Neuron (in vitro differentiated cells): Measurements from ENCODE around the gene COMT.
A peak's percentile ranks its signal among the peaks of the same experiment; 100 is the strongest.

Experiments used
- H2AFZ ChIP-seq: one replicate; pipeline ENCODE4 v1.6.1; 2013; ENCODE audit warnings: low read depth, mild to moderate bottlenecking, inconsistent platforms, low read length, moderate library complexity
- H3K27me3 ChIP-seq: one replicate; pipeline ENCODE4 v1.6.1; 2013; ENCODE audit warnings: low read length; ENCODE audit not compliant: insufficient read depth
- H3K36me3 ChIP-seq: one replicate; pipeline ENCODE4 v1.6.1; 2013; ENCODE audit warnings: low read length; ENCODE audit not compliant: insufficient read depth
- H3K4me1 ChIP-seq: one replicate; pipeline ENCODE4 v1.6.1; 2013; ENCODE audit warnings: low read length; ENCODE audit not compliant: insufficient read depth
- H3K4me3 ChIP-seq: 2 replicates; pipeline ENCODE4 v1.5.1; 2013; ENCODE audit warnings: mild to moderate bottlenecking, low read length, moderate library complexity
- H3K9me3 ChIP-seq: one replicate; pipeline ENCODE4 v1.6.1; 2013; ENCODE audit warnings: low read length

The COMT gene

DNA sequence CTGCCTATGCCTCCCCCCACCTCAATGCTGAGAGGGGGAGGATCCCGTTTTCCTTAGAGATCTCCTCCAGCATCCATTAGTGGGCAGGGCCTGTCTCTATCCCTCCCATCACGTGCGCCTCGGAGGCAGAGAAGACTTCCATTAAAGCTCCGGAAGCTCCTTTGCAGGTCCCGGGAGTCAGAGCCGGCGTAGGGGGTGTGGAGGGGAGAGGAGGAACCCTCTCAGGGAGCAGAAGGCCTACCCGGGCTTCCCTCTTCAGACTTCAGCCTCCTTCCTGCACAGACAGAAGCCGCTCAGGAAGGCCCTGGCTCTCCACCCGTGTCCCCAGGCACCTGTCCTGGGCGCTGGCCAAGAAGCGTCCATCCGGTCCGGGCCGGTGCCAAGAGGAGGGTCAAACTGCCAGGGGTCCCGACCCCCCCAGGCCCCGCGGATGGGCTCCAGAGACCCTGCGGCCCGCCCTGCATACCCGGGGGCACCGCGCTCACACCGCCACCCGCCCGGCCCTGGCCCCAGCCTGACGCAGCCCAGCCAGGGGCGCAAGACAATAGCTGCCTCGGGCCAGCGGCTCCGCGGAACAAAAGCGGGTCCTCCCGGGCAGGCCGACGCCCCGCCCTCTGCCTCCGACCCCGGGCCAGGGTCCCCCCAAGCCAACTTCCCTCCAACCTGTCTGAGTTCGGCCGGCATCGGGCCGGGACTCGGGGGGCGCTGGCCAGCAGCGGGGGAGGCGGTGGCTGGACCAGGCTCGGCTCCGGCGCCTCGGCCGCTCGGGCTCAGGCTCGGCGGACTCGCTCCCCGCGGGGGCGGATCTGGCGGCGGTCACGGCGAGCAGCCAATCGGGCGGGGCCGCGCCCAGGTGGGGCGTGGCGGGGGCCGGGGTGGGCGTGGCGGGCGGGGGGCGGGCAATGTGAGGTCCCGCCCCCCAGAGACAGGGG, 45.1 kb downstream of the COMT start:
- H3K4me3 ChIP-seq = peak overlapping the region; percentile 76
- H3K36me3 ChIP-seq = peaks cover 13% of the 10 kb centered on the region
- H3K27me3 ChIP-seq = no peaks in the 10 kb centered on the region
- no peaks in the 10 kb centered on the region for H3K9me3 ChIP-seq
- H2AFZ ChIP-seq = peak overlapping the region; percentile 11
- H3K4me1 ChIP-seq = peaks cover 32% of the 10 kb centered on the region

GRCh38 chr22:19987394-19988306, 46.1 kb downstream of the COMT start:
- H3K27me3 ChIP-seq = no peaks in the 10 kb centered on the region
- no peaks in the 10 kb centered on the region for H3K9me3 ChIP-seq
- peaks cover 6% of the 10 kb centered on the region for H3K36me3 ChIP-seq
- no peak overlapping the region for H2AFZ ChIP-seq
- H3K4me3 ChIP-seq = peak overlapping the region; percentile 4
- H3K4me1 ChIP-seq = peaks cover 32% of the 10 kb centered on the region

DNA sequence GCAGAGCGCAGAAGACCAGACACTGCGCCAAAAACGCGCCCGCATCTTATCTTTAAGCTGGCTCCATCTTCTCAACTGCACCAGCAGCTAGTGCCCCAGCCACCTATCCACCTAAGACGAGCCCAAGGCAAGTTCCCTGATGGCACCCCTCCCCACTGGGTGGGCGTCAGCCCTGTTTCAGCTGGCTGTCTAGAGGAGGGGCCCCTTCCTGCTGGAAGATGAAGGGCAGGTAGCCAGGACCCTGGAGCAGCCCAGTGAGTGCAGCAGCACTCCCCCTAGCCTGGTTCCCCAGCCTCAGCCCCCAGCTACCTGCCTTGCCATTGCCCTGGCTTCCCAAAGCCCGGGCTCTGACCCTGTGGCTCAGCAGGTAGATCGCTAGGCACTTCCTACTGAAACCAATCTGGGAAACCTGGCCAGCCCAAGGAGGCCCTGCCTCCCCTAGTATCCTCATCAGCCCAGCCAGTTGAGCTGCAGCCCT, 46.8 kb downstream of the COMT start:
- Histone ChIP-seq H2AFZ (no peak overlapping the region), H3K36me3 (peaks cover 3% of the 10 kb centered on the region), H3K4me3 (no peak overlapping the region), H3K9me3 (no peaks in the 10 kb centered on the region), H3K4me1 (peaks cover 32% of the 10 kb centered on the region), H3K27me3 (no peaks in the 10 kb centered on the region)

DNA sequence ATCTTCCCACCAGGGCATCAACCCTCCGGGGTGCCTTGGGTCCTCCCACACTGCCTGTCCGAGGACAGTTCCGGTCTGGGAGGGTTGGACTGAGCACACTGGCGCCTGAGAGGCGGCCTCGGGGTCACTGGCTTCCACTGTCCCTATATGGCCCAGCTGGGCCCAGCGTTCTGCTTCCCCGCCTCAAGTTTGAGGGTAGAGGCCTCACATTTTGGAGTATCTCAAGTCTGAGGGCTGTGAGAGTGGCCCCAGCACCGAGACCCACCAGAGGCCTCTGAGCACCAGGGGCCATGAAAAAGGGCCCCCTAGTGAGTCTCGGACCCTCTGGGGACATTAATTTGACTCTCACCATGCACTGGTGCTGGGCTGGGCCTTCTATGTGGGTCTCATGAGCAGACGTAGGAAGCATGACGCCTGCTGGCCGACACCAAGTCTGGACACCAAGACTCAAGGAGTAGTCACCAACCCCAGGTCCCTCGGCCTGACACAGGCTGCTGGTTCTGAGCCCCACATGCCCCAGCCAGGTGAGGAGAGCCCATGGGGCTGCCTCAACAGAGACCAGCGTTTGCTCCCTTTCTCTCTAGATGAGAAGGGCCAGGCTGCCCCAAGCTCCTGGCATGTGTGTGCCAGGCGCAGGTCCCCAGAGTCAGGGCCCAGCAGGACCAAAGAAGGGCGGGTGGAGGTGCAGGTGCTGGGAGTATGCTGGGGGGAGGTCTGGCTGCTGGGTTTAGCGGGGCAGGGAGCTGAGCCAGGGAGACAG, 47.6 kb downstream of the COMT start:
- Histone ChIP-seq H3K27me3 (no peaks in the 10 kb centered on the region), H3K4me1 (peaks cover 27% of the 10 kb centered on the region), H3K36me3 (peaks cover 3% of the 10 kb centered on the region), H3K4me3 (no peak overlapping the region), H2AFZ (no peak overlapping the region), H3K9me3 (no peaks in the 10 kb centered on the region)

GRCh38 chr22:19989725-19990067, 48.1 kb downstream of the COMT start:
- Histone ChIP-seq H3K27me3 (no peaks in the 10 kb centered on the region), H3K4me1 (peaks cover 22% of the 10 kb centered on the region), H2AFZ (no peak overlapping the region), H3K4me3 (no peak overlapping the region), H3K9me3 (no peaks in the 10 kb centered on the region), H3K36me3 (peaks cover 3% of the 10 kb centered on the region)

DNA sequence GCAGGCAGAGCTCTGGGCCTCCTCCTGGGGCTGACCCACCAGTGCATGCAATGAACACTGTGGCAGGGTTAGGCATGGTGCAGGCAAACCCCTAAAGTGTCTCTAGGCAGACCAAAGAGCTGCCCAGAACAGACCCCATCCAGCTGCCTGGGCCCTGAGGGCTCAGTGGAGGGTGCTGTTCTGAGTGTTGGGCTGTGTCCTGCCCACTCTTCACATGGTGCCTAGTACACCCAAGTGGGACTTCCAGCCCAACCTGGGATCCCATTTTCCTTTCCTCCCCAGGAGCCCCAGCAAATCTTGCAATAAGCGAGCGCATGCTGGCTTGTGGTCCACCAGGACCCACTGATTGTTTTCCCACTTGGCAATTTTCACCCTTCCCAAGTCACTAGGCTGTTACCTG, 48.6 kb downstream of the COMT start:
- H2AFZ ChIP-seq = no peak overlapping the region
- no peaks in the 10 kb centered on the region for H3K27me3 ChIP-seq
- no peaks in the 10 kb centered on the region for H3K9me3 ChIP-seq
- peaks cover 17% of the 10 kb centered on the region for H3K4me1 ChIP-seq
- H3K4me3 ChIP-seq = no peak overlapping the region
- H3K36me3 ChIP-seq = peaks cover 3% of the 10 kb centered on the region

DNA sequence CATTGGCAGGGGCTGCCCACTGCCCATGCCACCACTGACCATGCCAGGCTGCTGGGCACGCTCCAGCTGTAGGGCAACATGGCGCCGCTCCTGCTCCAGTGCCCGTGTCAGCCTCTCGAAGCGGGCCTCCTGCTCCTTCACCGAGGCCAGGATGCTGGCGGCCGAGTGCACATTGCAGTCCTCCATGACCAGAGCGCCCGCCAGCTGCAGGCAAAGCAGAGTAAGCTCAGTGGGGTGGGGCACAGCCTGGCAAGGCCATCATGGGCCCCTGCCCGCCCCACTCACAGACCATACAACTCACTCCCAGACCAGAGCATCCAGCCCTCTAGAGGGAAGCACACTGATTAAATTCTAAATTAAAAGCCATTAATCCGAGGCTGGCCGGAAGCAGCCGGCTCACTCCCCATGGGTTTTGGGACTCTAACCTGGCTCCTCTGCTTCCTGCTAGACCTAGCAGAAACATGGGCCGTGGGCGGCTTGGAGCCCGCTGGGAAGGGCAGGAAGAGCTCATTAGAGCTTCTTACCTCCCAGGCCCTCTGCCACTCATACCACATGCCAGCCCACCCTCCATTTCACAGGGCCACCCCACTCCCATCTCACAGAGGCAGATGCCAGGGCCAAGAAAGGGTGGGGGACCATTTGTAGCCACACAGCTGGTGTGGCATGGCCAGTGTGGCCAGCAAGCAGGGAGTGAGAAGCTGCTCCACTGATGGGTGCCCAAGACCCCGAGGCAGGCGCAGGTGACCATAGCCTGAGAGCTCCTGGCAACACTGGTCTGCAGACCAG, 49.2 kb downstream of the COMT start:
- H3K4me1 ChIP-seq = peaks cover 10% of the 10 kb centered on the region
- H3K27me3 ChIP-seq = no peaks in the 10 kb centered on the region
- H3K36me3 ChIP-seq = no peaks in the 10 kb centered on the region
- H2AFZ ChIP-seq = no peak overlapping the region
- no peaks in the 10 kb centered on the region for H3K9me3 ChIP-seq
- H3K4me3 ChIP-seq = no peak overlapping the region

GRCh38 chr22:19991395-19991644, 49.7 kb downstream of the COMT start:
- Histone ChIP-seq H2AFZ (no peak overlapping the region), H3K27me3 (no peaks in the 10 kb centered on the region), H3K9me3 (no peaks in the 10 kb centered on the region), H3K36me3 (no peaks in the 10 kb centered on the region), H3K4me3 (no peak overlapping the region), H3K4me1 (peaks cover 5% of the 10 kb centered on the region)

DNA sequence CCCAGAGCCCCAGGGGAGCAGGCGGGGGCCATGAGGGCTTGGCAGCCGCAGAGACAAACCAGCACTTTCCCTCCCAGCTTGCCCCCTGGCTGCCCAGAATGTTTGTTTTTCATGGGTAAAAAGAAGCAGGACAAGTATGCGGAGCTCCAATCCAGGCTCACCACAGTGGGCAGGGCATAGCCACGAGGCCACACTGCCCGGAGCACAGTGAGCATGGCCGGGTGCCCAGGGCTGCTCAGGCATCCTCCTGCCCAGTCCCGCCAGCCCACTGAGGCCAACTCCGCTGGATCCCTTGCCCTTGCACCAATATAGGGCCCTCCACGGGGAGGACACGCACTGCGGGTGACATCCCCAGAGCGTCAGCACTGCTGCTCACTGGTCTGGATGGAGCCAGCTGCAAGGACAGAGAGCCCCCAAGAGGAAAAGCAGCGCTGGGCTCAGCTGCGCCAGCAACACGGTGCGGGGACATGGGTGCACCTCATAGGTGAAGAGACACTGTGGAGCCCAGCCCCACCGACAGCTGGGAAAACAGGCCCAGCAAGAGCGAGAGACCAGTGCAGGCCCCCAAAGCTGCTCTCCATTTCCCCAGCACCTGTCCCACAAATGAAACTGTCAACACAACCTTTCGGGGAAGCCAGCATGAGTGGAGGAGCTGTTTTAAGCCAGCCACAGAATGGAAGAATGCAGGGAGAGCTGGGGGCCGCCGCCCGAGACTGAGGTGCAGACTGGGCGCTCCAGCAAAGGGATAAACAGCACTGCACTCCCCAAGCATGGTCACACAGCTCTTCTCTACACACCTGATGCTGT, 50.3 kb downstream of the COMT start:
- no peaks in the 10 kb centered on the region for H3K27me3 ChIP-seq
- H3K36me3 ChIP-seq = no peaks in the 10 kb centered on the region
- H3K9me3 ChIP-seq = no peaks in the 10 kb centered on the region
- H3K4me3 ChIP-seq = no peak overlapping the region
- H2AFZ ChIP-seq = no peak overlapping the region
- H3K4me1 ChIP-seq = peaks cover 8% of the 10 kb centered on the region

- Histone ChIP-seq H3K27me3 (no peaks in the 10 kb centered on the region), H3K36me3 (no peaks in the 10 kb centered on the region), H3K9me3 (no peaks in the 10 kb centered on the region), H3K4me3 (no peak overlapping the region), H3K4me1 (peaks cover 12% of the 10 kb centered on the region), H2AFZ (no peak overlapping the region)
Measured at GRCh38 chr22:19992481-19992911, 50.9 kb downstream of the COMT start.

- H3K9me3 ChIP-seq = no peaks in the 10 kb centered on the region
- no peak overlapping the region for H3K4me3 ChIP-seq
- no peak overlapping the region for H2AFZ ChIP-seq
- H3K36me3 ChIP-seq = no peaks in the 10 kb centered on the region
- no peaks in the 10 kb centered on the region for H3K27me3 ChIP-seq
- H3K4me1 ChIP-seq = peaks cover 16% of the 10 kb centered on the region
Measured at GRCh38 chr22:19992921-19993355, 51.4 kb downstream of the COMT start.

DNA sequence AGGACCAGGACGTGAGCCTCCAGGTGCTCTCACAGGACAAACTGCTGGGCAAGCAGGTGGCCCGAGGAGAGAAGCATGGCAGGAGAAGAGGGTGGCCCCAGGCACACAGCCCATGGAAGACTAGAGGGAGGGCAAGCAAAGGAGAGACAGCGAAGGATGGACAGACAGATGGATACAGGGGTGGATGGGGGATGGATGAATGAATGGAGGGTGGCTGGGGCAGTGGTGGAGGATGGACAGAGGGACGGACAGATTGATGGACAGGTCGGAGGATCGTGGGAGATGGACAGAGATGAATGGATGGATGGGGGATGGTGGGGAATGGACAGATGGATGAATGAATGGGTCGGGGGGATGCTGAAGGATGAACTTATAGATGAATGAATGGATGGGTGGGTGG, 52.4 kb downstream of the COMT start:
- Histone ChIP-seq H3K27me3 (no peaks in the 10 kb centered on the region), H3K4me1 (peaks cover 26% of the 10 kb centered on the region), H2AFZ (no peak overlapping the region), H3K9me3 (no peaks in the 10 kb centered on the region), H3K4me3 (no peak overlapping the region), H3K36me3 (no peaks in the 10 kb centered on the region)
